OCI-LY7 (cell line): Measurements from ENCODE around the gene KRT3.

ENCODE experiments used
- CTCF ChIP-seq: fragments of 200-600 bp; sonication (generic); conservative IDR thresholded peaks from 2 replicates; pipeline ENCODE4 v1.5.1; 2014; ENCODE audit warnings: mild to moderate bottlenecking, antibody characterized with exemption, low read length, moderate library complexity, mixed read lengths
- EZH2phosphoT487 ChIP-seq: fragments of 200-600 bp; sonication (generic); IDR thresholded peaks from 2 replicates; pipeline ENCODE4 v1.6.1; 2018; ENCODE audit warnings: low read depth, borderline replicate concordance, mild to moderate bottlenecking, mixed run types, antibody characterized with exemption, low read length, moderate library complexity, mixed read lengths

- no peak for TF ChIP-seq CTCF
- no peak for TF ChIP-seq EZH2phosphoT487
These were observed 4.4 kb downstream of the KRT3 start for GRCh38 chr12:52791271-52792184.
